ENCODE measurements around the gene AFTPH. TPM values are rescaled to one million over a fixed set of nuclear protein-coding genes. Genes with fewer than 3 reads are reported as not detected.

The AFTPH gene
- total RNA-seq, 1 donor from 2014 or later = 15.2 TPM

GRCh38 chr2:64582774-64583340, 58.7 kb downstream of the AFTPH start:
- ATAC-seq (no peak), DNase-seq (ENCODE audit: low spot score) (no peak)

GRCh38 chr2:64586054-64586453, 61.9 kb downstream of the AFTPH start:
- DNase-seq (ENCODE audit: low spot score) (no peak), ATAC-seq (no peak)

GRCh38 chr2:64586883-64587481, 62.9 kb downstream of the AFTPH start:
- no peak for DNase-seq (ENCODE audit: low spot score)

GRCh38 chr2:64587561-64587960, 63.4 kb downstream of the AFTPH start:
- no peak for DNase-seq (ENCODE audit: low spot score)
- no peak for ATAC-seq

More at GRCh38 chr2:64586883-64587481, 62.9 kb downstream of the AFTPH start:
- ATAC-seq = peak; percentile 85

- DNase-seq (ENCODE audit: low spot score) = no peak
- no peak for ATAC-seq
These were observed 67.1 kb downstream of the AFTPH start for GRCh38 chr2:64591188-64591587.

- DNase-seq (ENCODE audit: low spot score) = no peak
- peak; percentile 23 for ATAC-seq
These were observed 69.0 kb downstream of the AFTPH start for GRCh38 chr2:64593035-64593655.

GRCh38 chr2:64594226-64594989, 70.3 kb downstream of the AFTPH start:
- ATAC-seq = no peak
- no peak for DNase-seq (ENCODE audit: low spot score)

GRCh38 chr2:64595397-64596176, 71.5 kb downstream of the AFTPH start:
- ATAC-seq (peak; percentile 64), DNase-seq (ENCODE audit: low spot score) (no peak)

GRCh38 chr2:64598226-64598625, 74.1 kb downstream of the AFTPH start:
- ATAC-seq (no peak), DNase-seq (ENCODE audit: low spot score) (no peak)

- peak; percentile 60 for ATAC-seq
These were observed 75.3 kb downstream of the AFTPH start for GRCh38 chr2:64599469-64599868.

GRCh38 chr2:64601034-64601754, 77.1 kb downstream of the AFTPH start:
- DNase-seq (ENCODE audit: low spot score) (no peak), ATAC-seq (no peak)

More at GRCh38 chr2:64599469-64599868, 75.3 kb downstream of the AFTPH start:
- DNase-seq (ENCODE audit: low spot score) = no peak

- ATAC-seq (no peak), DNase-seq (ENCODE audit: low spot score) (no peak)
These were observed 77.8 kb downstream of the AFTPH start for GRCh38 chr2:64601785-64602391.

- DNase-seq (ENCODE audit: low spot score) = no peak
- no peak for ATAC-seq
These were observed 78.3 kb downstream of the AFTPH start for GRCh38 chr2:64602436-64602835.

- no peak for ATAC-seq
- no peak for DNase-seq (ENCODE audit: low spot score)
These were observed 80.0 kb downstream of the AFTPH start for GRCh38 chr2:64604155-64604554.

- peak; percentile 47 for DNase-seq (ENCODE audit: low spot score)
- ATAC-seq = no peak
These were observed 80.9 kb downstream of the AFTPH start for GRCh38 chr2:64605026-64605471.

GRCh38 chr2:64605991-64606478, 81.9 kb downstream of the AFTPH start:
- ATAC-seq (no peak), DNase-seq (ENCODE audit: low spot score) (peak; percentile 27)

GRCh38 chr2:64606479-64607363, 82.6 kb downstream of the AFTPH start:
- peak; percentile 84 for ATAC-seq

More at GRCh38 chr2:64606479-64607363, 82.6 kb downstream of the AFTPH start:
- DNase-seq (ENCODE audit: low spot score) = peak; percentile 77

All from left lobe of liver (tissue), 2 donors.